Measurements from ENCODE around the gene VGLL2.

VGLL2 gene

DNA sequence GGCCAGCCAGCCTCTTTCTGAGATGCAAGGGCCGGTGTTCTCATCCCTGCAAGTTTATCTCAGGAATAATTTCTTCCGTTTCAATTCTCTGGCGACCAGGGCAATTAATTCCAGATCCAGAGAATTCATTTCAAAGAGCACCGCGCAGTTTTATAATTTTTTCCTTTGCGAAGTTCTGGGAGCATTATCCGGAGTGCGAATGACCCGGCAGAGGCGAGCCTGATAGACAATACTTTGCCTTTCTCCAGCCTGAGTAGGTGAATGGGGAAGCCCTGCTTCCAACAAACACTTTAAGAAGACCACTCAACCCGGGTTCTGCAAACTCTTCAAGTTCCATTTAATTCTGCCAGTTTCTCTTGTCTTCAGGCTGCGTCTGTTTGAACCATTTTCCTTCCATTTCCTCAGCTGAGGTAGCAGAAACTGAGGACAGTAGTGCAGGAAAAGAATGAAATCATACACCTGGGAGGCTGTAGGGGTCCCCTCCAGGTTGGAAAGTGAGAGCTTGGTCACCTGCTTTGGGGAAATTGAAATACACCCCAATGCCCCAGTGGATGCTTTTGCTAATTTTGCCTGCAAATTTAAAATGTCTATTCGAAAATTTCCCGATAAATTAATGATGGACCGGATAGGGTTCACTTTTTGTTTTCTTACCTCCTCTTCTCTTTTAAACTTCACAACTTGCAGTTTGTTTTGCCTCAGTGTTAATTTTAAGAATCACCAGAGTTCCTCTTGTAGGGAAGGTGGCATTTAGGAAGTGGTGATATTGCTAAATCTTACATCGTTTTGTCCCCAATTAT, 1.1 kb downstream of the VGLL2 start:
- Histone ChIP-seq H3K4me3 (replicated peaks; ENCODE audit: low read depth, low read length) (peak overlapping the region; percentile 23; the same call in 1 of the 2 replicates), H3K36me3 (ENCODE audit: control insufficient read depth, insufficient read depth, low read length) (no peaks in the 10 kb centered on the region), H3K27me3 (replicated peaks; ENCODE audit: control insufficient read depth, insufficient read depth, low read length) (peaks cover 9% of the 10 kb centered on the region)
- TF ChIP-seq, protein P1, sequence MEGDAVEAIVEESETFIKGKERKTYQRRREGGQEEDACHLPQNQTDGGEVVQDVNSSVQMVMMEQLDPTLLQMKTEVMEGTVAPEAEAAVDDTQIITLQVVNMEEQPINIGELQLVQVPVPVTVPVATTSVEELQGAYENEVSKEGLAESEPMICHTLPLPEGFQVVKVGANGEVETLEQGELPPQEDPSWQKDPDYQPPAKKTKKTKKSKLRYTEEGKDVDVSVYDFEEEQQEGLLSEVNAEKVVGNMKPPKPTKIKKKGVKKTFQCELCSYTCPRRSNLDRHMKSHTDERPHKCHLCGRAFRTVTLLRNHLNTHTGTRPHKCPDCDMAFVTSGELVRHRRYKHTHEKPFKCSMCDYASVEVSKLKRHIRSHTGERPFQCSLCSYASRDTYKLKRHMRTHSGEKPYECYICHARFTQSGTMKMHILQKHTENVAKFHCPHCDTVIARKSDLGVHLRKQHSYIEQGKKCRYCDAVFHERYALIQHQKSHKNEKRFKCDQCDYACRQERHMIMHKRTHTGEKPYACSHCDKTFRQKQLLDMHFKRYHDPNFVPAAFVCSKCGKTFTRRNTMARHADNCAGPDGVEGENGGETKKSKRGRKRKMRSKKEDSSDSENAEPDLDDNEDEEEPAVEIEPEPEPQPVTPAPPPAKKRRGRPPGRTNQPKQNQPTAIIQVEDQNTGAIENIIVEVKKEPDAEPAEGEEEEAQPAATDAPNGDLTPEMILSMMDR (IDR thresholded peaks at IDR 0.05; ENCODE audit: insufficient read depth, low read length, poor library complexity, severe bottlenecking), result no peak
- no peak for DNase-seq (ENCODE audit: extremely low read depth, insufficient read length)

DNA sequence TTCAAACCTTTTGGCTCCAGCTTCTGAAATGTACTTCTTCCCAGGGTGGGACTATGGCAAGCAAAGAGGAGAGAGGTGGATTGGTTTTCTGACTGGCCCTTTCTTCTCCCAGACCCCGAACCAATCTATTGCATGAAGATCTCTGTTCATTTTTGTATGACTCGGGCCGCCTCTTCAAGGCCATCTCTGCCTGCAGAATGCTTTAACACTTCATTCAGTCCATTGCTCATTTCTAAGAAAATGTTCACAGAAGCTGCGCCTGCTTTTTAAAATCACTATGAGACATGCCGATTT, 1.6 kb downstream of the VGLL2 start:
- H3K4me3 ChIP-seq (replicated peaks; ENCODE audit: low read depth, low read length), result no peak overlapping the region
- H3K27me3 ChIP-seq (replicated peaks; ENCODE audit: control insufficient read depth, insufficient read depth, low read length), result peaks cover 9% of the 10 kb centered on the region
- DNase-seq (ENCODE audit: extremely low read depth, insufficient read length), result no peak
- H3K36me3 ChIP-seq (ENCODE audit: control insufficient read depth, insufficient read depth, low read length), result no peaks in the 10 kb centered on the region
- TF ChIP-seq, protein P1 (IDR thresholded peaks at IDR 0.05; ENCODE audit: insufficient read depth, low read length, poor library complexity, severe bottlenecking), result no peak

DNA sequence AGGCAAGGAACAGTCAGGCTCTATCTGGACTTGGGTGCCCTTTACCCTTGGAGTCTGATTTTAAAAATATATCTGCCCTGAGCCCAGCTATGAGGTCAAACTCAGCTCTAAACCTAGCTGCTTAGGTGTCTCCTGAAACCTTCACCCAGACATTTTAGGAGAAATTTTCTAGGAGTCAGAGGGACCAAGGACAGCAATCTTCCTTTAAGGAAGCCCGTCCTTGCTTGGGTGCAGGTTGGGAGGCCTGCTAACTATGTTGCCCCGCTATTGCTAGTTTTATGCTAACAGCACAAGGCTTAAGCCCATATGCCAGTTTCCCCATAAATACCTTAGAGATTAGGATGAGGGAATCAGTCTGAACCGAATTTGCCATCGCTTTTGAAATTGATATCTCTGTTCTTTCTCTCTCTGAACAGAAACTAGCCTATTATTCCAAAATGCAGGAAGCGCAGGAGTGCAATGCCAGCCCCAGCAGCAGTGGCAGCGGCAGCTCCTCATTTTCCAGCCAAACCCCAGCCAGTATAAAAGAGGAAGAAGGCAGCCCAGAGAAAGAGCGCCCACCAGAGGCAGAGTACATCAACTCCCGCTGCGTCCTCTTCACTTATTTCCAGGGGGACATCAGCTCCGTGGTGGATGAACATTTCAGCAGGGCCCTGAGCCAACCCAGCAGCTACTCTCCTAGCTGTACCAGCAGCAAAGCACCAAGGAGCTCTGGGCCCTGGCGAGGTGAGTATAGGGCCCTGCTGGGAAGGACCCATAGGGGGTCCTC, 2.6 kb downstream of the VGLL2 start:
- no peak for DNase-seq (ENCODE audit: extremely low read depth, insufficient read length)
- no peak overlapping the region for H3K4me3 ChIP-seq (replicated peaks; ENCODE audit: low read depth, low read length)
- no peaks in the 10 kb centered on the region for H3K36me3 ChIP-seq (ENCODE audit: control insufficient read depth, insufficient read depth, low read length)
- TF ChIP-seq, protein P1 (IDR thresholded peaks at IDR 0.05; ENCODE audit: insufficient read depth, low read length, poor library complexity, severe bottlenecking), result peak; percentile 19
- H3K27me3 ChIP-seq (replicated peaks; ENCODE audit: control insufficient read depth, insufficient read depth, low read length), result peaks cover 9% of the 10 kb centered on the region

DNA sequence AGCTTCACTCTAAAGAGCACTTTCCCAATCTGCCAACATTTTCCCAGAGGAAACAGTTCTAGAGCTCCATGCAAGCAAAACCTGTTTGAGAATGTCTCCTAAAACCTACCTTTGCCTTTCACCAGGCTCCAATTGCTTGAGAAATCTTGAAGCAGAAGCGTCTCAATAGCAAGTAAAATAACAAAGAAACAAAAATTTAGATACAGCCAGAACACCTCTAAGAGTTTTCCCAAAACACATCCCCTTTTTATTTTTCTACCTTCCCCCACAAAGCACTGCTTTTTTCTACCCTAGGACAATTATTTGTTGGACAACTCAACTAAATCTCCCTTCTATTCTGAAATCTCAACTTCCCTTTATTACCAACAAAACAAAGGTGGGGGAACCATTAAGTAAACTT, 3.6 kb downstream of the VGLL2 start:
- H3K4me3 ChIP-seq (replicated peaks; ENCODE audit: low read depth, low read length), result no peak overlapping the region
- no peaks in the 10 kb centered on the region for H3K36me3 ChIP-seq (ENCODE audit: control insufficient read depth, insufficient read depth, low read length)
- peaks cover 9% of the 10 kb centered on the region for H3K27me3 ChIP-seq (replicated peaks; ENCODE audit: control insufficient read depth, insufficient read depth, low read length)
- no peak for DNase-seq (ENCODE audit: extremely low read depth, insufficient read length)
- TF ChIP-seq, protein P1 (IDR thresholded peaks at IDR 0.05; ENCODE audit: insufficient read depth, low read length, poor library complexity, severe bottlenecking), result no peak

DNA sequence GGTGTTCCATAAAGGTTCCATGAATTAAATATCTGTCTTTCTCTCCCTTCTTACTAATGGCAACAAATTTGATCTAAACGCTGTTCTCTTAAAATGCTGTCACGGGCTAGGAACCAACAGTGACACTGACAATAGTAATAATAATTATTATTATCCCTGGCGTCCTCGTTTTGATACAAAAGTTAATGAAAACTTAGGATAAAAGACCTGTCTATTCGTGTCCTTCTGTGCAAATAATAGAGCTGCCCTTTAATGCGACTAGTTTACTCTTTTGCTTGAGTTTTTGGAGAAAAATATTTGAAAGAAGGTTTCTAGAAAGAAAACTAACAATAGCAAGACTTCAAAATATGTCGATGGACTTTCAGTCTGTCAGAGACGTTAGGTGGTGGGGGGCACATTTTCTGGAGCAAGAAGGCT, 4.3 kb downstream of the VGLL2 start:
- peaks cover 9% of the 10 kb centered on the region for H3K27me3 ChIP-seq (replicated peaks; ENCODE audit: control insufficient read depth, insufficient read depth, low read length)
- TF ChIP-seq, protein P1 (IDR thresholded peaks at IDR 0.05; ENCODE audit: insufficient read depth, low read length, poor library complexity, severe bottlenecking), result no peak
- DNase-seq (ENCODE audit: extremely low read depth, insufficient read length), result no peak
- H3K4me3 ChIP-seq (replicated peaks; ENCODE audit: low read depth, low read length), result no peak overlapping the region
- no peaks in the 10 kb centered on the region for H3K36me3 ChIP-seq (ENCODE audit: control insufficient read depth, insufficient read depth, low read length)

Measured in GM06990 (cell line).